Activated naive CD4-positive, alpha-beta T cell treated with anti-CD3 and anti-CD28 coated beads, Interleukin-2, amount 50 U/mL, for 16 hours (primary cell): Measurements from ENCODE around the gene PSTPIP1.
A peak's percentile ranks its signal among the peaks of the same experiment; 100 is the strongest.

ENCODE experiments used
- DNase-seq: peaks from one replicate; pipeline ENCODE4 v3.0.0-alpha.2; 2020

PSTPIP1 gene

DNA sequence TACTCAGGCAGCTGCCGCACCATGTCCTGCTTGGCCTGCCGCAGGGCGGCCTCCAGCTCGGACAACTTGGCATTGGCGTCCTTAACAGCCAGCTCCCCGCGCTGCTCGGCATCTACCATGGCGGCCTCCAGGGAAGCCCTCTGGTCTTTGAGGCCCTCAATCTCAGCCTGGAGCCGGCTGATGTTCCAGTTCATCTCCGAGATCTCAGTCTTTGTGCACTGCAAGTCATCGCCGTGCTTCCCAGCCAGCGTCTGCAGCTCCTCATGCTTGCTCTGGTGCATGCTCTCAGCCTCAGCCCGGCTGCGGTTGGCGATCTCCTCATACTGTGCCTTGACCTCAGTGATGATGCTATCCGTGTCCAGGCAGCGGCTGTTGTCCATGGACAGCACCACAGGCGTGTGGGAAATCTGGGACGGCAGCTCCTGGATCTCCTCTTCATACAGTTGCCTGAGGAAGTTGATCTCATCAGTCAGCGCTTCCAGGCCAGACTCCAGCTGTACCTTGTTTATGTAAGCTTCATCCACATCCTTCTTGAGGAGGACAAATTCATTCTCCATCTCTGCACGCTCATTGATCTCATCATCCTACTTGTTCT is 15.5 kb upstream of the PSTPIP1 start:
- DNase-seq: no peak

DNA sequence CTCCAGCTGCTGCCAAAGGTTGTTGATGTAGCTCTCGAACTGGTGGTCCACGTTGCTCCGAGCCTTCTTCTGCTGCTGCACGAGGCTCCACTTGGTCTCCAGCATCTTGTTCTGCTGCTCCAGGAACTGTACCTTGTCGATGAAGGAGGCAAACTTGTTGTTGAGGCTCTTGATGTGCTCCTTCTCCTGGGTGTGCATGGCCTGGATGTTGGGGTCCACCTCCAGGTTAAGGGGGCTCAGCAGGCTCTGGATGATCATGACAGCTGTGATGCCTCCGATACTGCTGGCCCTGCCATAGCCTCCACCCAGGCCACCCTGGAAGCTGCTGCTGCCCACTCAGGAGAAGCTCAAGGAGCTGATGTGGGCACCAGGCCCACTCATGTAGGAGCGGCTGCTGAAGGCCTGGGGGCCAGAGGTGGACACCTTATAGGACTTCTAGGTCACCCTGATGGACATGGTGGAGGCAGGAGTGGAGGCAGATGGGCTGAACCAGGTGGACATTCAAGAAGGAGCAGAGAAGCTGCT is 14.9 kb upstream of the PSTPIP1 start:
- DNase-seq: no peak

DNA sequence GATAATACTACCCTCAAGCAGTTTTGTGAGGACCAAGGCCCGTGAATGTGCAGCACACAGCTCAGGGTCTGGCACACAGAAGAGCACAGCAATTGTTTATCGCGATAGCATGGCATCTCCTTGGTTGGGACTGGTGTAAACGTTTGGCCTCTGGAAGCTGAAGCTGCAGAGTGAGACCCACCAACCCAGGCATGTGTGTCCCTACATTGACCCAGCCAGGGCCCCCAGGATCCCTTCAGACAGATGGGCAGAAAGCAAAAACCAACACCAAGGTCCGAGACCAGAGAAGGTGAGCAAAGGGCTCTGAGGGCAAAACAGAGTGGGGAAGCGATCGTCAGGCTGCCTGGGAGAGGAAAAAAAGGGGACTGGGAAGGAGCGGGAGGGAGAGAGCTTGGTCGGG is 12.6 kb upstream of the PSTPIP1 start:
- no peak for DNase-seq

DNA sequence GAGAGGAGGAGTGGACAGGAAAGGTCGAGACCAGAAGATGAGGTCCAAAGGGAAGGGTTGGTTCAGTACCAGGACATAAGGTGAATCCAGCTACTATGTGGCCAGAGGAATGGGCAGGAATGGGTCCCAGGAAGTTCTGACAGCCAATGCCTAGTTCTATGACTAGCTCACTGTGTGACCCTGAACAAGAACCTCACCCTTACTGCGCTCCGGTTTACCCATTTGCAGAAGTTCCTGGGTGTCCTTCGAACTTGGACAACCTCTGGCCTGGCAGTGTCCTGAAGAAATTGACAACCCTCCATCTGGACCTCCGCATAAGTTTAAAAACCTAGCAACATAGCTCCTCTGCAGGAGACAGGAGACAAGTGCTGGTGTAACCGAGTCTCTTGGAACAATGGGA is 12.2 kb upstream of the PSTPIP1 start:
- no peak for DNase-seq

DNA sequence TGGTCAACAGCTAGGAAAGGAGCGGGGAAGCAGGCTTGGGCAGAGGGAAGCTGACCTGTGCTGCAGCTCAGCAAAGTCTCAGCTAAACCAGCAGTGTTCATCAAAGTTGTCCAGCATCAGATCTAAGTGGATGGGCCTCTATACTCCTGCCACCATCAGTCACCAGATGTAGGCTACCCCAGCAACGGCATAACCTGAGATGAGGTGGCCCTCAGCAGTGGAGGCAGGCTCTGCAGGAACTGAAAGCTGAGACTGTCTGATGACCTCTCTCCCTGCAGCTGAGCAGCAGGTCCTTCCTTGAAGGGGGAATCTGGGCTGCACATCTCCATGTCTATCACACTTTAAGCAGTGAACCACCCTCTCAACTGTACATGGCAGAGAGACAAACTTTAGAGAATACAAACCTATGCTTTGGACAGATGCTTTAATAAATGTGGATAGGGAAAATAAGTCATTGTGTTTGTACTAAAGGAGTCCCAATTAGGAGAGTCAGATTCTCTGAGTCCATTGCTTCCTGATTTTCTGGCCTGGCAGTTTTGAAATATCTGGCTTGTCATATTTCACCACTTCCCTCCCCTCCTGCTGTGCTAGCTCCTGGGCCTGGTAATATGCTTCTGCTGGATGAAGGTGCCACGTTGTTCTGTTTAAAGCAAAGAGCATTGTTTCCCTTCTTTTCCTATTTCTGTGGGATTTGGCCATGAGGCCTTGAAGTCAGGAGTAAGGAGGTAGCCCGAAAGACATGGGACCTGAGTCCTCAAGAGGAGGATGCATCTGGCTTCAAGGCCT is 11.1 kb upstream of the PSTPIP1 start:
- no peak for DNase-seq

DNA sequence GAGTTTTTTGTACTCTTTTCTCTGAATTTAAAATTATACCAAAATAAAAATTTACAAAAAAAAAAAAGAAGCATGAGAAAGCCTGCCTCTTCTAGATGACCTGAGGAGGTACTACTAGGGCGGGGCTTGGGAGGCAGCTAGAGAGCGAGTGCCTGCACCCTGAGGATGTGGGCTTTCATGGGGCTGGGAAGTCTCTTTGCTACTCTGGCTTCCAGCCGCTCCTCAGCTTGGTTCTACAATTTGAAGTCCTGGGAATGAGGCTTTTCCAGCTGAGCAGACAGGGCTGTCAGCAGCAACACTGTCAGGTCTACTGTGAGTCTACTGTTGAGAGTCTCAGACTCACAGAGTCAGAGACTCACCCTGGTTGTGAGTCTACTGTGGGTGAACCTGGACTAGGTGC is 8.2 kb upstream of the PSTPIP1 start:
- DNase-seq: no peak

DNA sequence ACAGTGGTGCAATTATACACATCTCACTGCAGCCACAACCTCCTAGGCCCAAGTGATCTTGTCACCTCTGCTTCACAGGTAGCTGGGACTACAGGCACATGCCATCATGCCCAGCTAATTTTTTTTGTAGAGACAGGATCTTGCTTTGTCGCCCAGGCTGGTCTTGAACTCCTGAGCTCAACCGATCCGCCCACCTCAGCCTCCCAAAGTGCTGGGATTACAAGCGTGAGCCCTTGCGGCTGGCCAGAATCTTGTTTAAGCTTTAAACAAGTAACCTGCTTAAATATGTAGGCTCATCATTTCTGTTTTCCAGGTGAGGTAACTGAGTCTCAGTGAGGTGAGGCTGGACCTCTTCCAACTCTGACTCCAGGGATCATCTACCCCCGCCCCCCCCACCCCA is 7.7 kb upstream of the PSTPIP1 start:
- no peak for DNase-seq

DNA sequence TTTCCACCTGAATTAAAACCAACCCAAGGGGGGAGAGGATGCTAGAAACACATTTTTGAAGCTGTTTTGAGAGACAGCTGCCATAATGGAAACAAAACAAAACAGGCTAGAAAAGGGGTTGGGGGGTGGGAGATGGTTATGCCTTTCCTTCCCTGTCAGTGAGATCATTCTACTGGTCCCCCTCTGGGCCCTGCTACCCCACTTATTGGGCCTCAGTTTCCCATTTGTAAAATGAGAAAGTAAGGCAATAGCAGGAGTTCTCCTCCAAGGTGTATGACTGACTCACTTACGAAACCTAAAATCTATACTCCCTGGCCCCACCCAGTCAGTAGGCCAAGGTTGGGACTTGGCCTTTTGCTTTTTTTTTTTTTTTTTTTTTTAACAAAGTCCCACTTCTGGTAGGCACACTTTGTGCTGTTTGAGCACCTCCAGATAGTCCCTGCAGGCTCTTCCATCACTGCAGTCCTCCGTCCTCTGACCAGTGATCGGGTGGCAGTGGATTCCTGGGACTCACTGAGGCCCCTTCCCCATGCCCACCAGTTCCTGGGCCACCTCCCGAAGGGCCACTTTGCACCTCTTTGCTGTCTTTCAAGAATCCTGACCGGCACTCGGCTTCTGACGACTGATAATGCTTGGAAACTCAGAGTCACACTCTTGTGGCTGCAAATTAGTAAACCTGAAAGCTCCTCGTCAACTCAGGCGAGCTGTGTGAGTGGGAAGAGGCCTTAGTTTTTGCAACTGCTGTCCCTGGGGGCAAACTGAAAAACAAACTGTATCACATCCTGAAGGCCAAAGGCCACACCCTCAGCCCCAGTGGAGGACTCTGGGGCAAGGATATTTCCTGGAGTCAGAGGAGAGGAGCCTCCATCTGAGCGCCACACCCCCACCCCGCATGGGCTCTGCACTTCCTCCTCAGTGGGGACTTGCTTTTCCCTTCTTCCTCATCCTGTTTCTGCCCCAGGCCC is 6.7 kb upstream of the PSTPIP1 start:
- peak; percentile 64 for DNase-seq

DNA sequence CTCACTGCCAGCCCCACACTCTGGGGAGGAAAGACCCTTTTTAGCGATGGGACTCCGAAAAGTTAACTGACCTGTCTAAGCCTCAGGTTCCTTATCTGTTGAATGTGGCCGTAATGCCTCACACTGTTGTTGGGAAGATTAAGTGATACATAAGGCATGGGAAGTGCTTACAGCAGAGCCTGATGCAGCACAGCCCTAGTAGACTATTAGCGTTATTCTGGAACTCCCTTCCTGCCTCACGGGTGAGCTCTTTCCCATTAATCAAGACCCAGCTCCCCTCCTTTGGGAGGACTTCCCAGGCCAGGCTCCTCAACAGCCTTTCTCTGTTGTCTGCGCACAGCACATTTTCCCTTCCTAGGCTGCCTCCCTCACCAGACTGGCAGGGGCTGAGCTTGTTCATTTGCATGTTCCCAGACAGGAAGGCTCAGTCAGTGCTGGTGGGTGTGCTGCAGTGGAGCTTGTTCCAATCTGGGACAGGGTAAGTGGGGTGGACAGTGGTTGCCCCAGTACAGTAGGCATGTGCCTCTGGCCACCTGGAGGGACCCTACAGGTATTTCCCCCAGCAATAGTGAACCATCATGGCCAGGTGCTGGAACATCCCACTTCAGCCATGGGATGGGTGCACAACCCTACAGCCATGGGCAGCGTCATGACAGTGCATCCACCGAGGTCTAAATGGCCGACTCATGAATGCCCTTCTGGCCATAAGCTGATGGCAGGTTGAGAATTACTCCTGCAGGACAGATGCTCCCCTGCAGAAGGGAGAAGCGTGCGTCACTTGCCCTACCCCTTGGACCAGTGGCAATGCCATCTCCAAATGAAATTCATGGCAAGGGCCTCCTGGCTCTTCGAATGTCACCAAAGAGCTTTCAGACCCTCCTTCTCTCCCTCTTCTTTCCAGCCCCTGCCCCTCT is 5.8 kb upstream of the PSTPIP1 start:
- no peak for DNase-seq

DNA sequence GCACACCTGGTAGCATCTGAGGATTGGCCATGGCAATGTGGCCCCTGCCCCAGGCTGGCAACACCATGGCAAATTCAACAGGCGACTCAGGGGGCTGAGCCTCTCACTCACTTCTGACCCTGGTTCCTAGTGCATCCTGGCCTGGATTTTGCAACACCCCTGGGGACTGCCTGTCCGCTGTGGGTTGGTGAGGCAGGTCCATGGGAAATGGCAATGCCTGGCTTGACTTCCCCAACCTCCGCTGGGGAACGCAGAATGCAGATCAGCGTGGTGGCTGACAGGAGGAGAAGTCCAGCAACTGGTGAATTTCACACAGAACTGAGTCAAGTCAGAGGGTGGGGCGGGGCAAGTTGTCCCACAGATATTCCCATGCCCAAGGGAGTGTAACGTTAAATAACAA is 3.9 kb upstream of the PSTPIP1 start:
- no peak for DNase-seq

DNA sequence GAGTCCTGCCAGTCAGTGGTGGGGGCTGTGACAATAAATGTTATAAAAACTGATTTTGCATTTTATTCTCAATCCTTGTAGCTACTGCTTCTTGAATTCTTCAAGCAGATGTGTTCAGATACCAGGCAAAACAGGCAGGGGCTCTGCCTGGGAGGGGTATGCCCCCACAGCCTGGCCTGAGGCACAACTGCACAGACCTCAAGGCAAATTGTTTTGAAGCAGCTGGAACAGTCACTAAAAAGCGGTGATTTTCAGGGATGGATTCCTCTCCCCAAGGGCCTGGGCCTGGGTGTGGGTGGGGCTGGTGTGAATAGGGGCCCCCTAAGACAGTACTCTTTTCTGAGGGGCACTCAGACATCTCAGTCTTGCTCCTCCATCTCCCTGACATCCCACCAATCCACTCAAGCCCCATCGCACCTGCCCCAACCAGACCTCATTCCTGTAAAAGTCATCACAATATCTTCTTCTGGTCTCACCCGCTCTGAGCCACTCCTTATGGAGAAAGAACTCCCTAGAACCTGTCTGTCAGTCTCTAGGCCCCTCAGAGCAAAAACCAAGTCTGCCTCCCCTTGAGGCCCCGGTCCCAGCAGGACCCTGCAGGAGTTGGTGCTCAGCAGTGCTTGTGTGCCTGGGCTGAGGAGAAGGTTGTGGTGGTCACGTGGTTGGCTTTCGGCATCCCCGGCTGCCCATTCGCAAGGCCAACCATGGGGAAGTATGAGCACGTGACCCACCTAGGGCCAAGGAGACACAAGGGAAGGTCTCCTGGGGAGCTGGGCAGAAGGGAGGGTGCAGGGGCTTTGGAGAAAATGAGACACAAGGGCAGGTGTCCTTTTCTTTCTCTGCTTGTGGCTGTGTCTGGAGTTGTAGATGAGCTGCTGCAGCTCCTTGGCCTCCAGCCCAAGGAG is 2.9 kb upstream of the PSTPIP1 start:
- DNase-seq: no peak

DNA sequence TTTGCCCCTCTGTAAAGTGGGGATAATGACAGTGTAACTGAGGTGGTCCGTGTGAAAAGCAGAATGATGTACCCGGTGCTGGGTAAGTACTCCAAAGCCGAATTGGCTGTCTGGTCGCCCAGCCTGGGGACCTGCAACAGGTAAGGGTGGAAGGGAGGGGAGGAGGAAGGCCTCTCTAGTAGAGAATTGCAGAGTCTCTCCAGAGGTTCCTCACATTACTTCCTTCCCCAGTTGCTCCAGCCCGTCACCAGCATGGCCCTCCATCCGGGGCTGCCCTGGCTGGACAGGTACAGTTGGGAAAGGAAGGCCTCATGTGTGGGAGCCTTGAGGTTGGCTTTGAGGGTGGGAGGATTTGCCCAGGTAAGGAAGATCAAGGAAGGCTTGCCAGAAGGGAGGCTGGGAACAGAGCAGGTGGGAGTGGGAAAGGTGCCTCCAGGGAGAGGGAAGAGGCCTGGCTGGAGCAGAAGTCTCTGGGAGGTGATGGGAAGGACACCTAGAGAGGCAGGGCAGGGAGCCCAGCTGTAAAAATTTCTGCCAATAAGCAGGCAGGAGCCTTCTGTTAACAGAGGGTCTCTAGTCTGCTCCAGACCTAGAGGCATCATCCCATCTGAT is 1.7 kb upstream of the PSTPIP1 start:
- DNase-seq: no peak

DNA sequence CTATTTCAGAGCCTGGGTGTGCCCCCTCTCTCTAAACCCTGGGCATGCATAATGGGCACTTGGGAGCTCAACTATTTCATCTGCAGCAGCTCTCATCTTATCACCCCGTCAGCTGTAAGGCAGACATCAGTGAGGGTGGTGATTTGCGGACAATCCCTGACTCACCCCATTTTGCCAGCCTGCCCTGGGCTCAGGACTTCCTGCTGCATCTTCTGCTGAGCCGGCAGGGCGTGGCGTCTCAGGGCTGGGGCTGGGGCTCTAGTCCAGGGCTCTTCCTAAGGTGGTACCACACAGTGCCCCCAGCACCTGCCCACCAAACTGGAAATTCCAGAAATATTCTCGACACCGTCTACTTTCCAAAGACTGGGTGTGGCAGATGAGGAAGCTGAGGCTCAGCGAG is 925 bp upstream of the PSTPIP1 start:
- DNase-seq: peak; percentile 45

DNA sequence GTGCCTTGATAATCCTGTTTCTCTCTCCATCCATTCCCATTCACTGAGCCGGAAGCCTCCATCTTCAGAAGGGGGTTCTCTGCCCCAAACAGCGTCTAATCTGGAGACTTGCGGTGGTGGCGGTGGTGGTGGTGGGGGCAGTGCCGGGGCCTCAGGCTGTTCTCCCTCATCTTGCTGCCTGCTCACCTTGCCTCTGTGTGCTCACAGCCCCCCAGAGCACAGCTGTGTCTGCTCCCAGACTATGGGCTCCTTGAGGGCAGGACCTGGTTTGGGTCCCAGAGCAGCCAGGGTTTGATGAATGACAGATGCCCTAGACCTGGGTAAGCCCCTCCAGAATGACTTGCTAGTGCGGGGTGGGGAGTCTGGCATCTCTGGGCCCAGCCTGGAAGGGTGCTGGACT is 430 bp upstream of the PSTPIP1 start:
- DNase-seq: peak; percentile 10

DNA sequence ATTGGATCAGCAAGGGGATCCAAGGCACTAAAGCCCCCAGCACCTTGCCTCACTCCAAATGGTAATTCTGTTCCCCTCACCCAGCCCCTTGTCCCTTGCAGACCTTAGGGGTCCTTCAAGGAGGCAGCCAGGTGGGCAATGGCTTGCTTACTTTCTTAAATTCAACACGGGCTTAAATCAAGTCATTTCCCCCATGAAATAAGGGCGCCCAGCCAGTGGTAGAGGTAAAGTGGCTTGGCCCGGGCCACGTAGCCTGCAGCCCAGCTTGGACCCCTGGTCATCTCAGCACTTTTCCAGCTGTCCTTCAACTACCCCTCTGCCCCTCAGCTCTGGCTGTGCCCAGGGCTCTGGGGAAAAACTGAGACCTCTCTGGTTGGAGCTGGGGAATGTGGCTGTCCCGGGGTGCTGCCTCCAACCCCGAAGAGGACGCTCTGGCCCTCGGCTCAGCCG is 1.2 kb downstream of the PSTPIP1 start:
- peak; percentile 9 for DNase-seq

DNA sequence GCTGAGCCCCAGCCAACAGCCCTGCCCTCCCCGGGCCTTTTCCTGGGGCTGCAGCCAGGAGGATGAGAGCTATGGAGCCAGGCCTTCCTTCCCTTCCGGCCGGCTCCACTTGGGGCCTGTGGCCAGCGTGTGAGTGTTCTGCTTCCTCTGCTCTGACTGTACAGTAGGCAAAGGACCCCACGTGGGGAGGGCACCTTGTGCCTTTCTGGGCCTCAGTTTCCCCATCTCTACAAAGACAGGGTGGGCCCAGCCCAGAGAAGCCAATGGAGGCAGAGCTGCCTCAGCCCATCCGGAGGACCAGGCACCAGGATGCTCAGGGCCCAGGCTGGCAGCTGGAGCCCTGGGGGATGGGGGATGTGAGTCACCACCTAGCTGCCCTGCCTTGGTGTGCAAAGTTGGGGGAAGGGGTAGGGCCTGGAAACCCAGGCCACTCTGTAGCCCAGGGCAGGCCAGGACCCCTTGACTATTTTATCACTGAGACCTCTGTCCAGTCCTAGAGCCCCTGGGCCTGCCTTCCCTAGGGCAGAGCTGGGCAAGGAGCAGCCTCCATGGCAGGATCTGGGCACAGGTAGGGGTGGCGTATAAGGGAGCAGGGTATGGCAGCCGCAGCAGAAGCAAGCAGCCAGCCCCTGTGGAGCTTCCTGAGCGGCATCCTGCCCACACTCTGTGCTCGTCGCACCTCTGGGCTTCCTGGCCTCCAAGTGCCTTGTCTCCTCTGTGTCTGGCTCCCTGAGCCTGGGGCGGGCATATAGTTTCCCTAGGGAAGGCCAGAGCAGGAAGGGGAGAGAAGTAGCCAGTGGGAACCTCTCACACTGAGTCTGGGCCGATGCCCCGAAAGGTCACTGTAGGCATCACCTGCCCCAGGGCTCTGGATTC is 1.8 kb downstream of the PSTPIP1 start:
- DNase-seq: peak; percentile 63

DNA sequence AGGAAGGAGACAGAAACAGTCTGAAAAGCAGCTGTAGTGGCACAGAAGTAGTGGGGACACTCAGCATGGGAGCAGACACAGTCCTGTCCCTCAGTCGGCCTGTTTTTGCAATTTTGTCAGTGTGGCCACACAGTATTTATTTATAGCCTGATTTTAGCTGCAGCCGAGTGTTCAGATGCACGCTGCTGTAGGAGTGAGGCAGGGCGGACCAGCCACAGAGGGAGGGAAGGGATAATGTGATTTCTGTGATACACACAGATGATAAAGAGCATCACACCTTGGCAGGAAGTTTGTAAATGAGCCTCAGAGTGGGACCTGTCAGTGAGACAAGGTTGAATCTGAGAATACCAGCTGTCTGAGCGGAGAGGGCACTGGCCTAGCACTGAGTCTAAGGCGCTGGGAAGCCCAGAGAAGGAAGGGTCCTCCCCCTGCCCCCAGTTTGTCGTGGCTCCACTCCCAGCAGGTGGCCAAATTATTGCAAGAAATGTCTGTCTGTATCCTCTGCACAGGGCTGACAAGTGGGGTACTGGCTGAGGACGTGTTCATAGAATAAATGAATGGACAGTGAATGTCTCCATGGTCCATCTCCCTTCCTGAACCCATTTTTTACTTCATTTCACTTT is 3.8 kb downstream of the PSTPIP1 start:
- DNase-seq: no peak

DNA sequence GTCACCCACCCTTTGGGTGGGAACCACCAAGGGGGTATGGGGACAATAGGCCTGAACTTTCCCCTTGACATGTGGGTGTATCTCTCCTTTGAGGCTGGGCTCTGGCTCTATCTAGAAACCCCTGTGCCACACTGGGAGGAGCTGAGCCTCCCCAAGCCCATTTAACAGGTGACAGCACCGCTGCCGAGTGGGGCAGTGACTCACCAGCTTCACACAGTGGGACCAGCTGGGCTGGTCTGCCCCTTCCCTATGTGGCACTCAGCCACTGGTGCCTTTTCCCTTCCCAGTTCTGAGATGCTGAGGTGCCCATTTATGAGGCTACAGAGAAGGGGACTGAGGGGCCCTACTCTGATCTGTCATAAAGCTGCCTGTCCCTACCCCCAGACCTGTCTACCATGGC is 5.1 kb downstream of the PSTPIP1 start:
- DNase-seq: no peak

DNA sequence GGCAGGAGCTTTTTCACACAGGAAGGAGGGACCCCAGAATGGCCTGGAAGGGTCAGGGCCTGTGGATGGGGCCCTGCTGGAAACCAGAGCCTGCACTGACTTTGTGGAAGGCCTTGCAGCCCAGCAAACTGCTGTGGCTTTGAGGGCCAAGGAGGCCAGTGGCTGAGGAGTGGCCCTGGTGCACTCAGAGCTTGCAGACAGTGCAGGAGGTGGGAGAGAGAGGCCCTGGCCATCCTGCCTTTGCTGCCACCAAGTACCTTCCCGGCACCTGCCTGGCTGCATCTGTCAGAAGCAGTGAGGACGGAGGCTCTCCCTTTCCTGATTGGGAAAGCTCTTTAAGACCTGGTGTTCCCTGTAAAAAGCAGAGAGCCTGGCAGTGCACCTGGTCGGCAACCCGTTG is 6.4 kb downstream of the PSTPIP1 start:
- peak; percentile 0 for DNase-seq
